HEK293 (cell line): ENCODE measurements around the gene KLHL11.
"Not testable (repeated sequence)": the region's sequence is repeated elsewhere in the genome, so short reads cannot be mapped to it uniquely, and the experiment has no call there.

Source experiments
- CTCF ChIA-PET: fragments of 350-600 bp; formaldehyde crosslinking; extraction: SDS; loops from one replicate; lab custom pipeline; 2021; ENCODE audit warnings: antibody characterized with exemption; lab: Yijun Ruan, JAX
- POLR2A ChIA-PET: fragments of 300-600 bp; formaldehyde crosslinking; extraction: SDS; loops from one replicate; lab custom pipeline; 2020; ENCODE audit warnings: antibody characterized with exemption, inconsistent platforms; lab: Yijun Ruan, JAX
- H3K27ac ChIP-seq: fragments of 200-500 bp; sonication (Bioruptor generic); 2 replicates; pipeline ENCODE4 v1.5.1; 2014; ENCODE audit warnings: low read depth, low read length, control low read depth, inconsistent platforms; ENCODE audit errors: extremely low read depth
- H3K36me3 ChIP-seq, 2 experiments: fragments of 200-500 bp in 1 of 2; sonication (Bioruptor generic) in 1 of 2; 1 replicate in 1 of 2; 2 replicates in 1 of 2; pipeline ENCODE4 v1.5.1; 2014 to 2017; ENCODE audit warnings: inconsistent platforms in 2 of 2, low read length in 2 of 2; ENCODE audit not compliant: control insufficient read depth in 2 of 2, insufficient read depth in 1 of 2
- H3K4me1 ChIP-seq: fragments of 200-500 bp; sonication (Bioruptor generic); 2 replicates; pipeline ENCODE4 v1.5.1; 2014; ENCODE audit warnings: mild to moderate bottlenecking, low read length, inconsistent platforms; ENCODE audit not compliant: control insufficient read depth, insufficient read depth
- H3K4me3 ChIP-seq: 2 replicates; pipeline ENCODE4 v1.5.1; 2011; ENCODE audit warnings: low read depth, mild to moderate bottlenecking, control low read depth, low read length, moderate library complexity
- H3K9me3 ChIP-seq: fragments of 200-500 bp; sonication (Bioruptor generic); 2 replicates; pipeline ENCODE4 v1.5.1; 2014; ENCODE audit warnings: low read depth, low read length, inconsistent platforms; ENCODE audit not compliant: control insufficient read depth, insufficient read depth
- BCL11A ChIP-seq: fragments of 450-650 bp; formaldehyde crosslinking; IDR thresholded peaks from 2 replicates; pipeline ENCODE4 v1.5.1; 2016; ENCODE audit warnings: low read depth, missing biosample characterization, missing genetic modification characterization
- HOXA7 ChIP-seq: sonication (generic); formaldehyde crosslinking; IDR thresholded peaks from 2 replicates; pipeline ENCODE4 v1.8.1; 2022; ENCODE audit warnings: missing genetic modification reagents, borderline replicate concordance
- KLF16 ChIP-seq: fragments of 450-650 bp; formaldehyde crosslinking; IDR thresholded peaks from 2 replicates; pipeline ENCODE4 v1.5.1; 2017; ENCODE audit warnings: missing biosample characterization, missing genetic modification characterization
- SCRT2 ChIP-seq: fragments of 450-650 bp; formaldehyde crosslinking; IDR thresholded peaks from 2 replicates; pipeline ENCODE4 v1.5.1; 2016; ENCODE audit warnings: missing biosample characterization, missing genetic modification characterization
- YY1 ChIP-seq: fragments of 450-650 bp; formaldehyde crosslinking; IDR thresholded peaks from 2 replicates; pipeline ENCODE4 v1.5.1; 2018; ENCODE audit warnings: missing biosample characterization, missing genetic modification characterization
- ZBTB8A ChIP-seq: fragments of 450-650 bp; formaldehyde crosslinking; IDR thresholded peaks from 2 replicates; pipeline ENCODE4 v1.5.1; 2016; ENCODE audit warnings: missing biosample characterization, missing genetic modification characterization
- ZFP3 ChIP-seq: fragments of 450-650 bp; formaldehyde crosslinking; IDR thresholded peaks from 2 replicates; pipeline ENCODE4 v1.5.1; 2016; ENCODE audit warnings: low read depth, missing biosample characterization, missing genetic modification characterization
- ZNF292 ChIP-seq: fragments of 450-650 bp; formaldehyde crosslinking; IDR thresholded peaks from 2 replicates; pipeline ENCODE4 v1.5.1; 2016; ENCODE audit warnings: low read depth, missing biosample characterization, missing genetic modification characterization, borderline replicate concordance
- ZNF404 ChIP-seq: fragments of 450-650 bp; formaldehyde crosslinking; IDR thresholded peaks from 2 replicates; pipeline ENCODE4 v1.5.1; 2017; ENCODE audit warnings: missing biosample characterization, missing genetic modification characterization
- ZNF433 ChIP-seq: fragments of 450-650 bp; formaldehyde crosslinking; IDR thresholded peaks from 2 replicates; pipeline ENCODE4 v1.5.1; 2016; ENCODE audit warnings: missing biosample characterization, missing genetic modification characterization, low read depth
- ZNF521 ChIP-seq: fragments of 450-650 bp; formaldehyde crosslinking; IDR thresholded peaks from 2 replicates; pipeline ENCODE4 v1.5.1; 2017; ENCODE audit warnings: missing biosample characterization, mild to moderate bottlenecking, missing genetic modification characterization
- ZNF610 ChIP-seq: fragments of 450-650 bp; formaldehyde crosslinking; IDR thresholded peaks from 2 replicates; pipeline ENCODE4 v1.5.1; 2016; ENCODE audit warnings: missing biosample characterization, missing genetic modification characterization, borderline replicate concordance
- ZNF629 ChIP-seq: fragments of 450-650 bp; formaldehyde crosslinking; IDR thresholded peaks from 2 replicates; pipeline ENCODE4 v1.5.1; 2017; ENCODE audit warnings: missing biosample characterization, missing genetic modification characterization
- ZNF660 ChIP-seq: fragments of 450-650 bp; IDR thresholded peaks from 2 replicates; pipeline ENCODE4 v1.5.1; 2018; ENCODE audit warnings: missing biosample characterization, mild to moderate bottlenecking, missing genetic modification characterization
- ZNF670 ChIP-seq: fragments of 450-650 bp; formaldehyde crosslinking; IDR thresholded peaks from 2 replicates; pipeline ENCODE4 v1.5.1; 2016; ENCODE audit warnings: missing biosample characterization, missing genetic modification characterization, low read depth
- ZNF701 ChIP-seq: fragments of 450-650 bp; formaldehyde crosslinking; IDR thresholded peaks from 2 replicates; pipeline ENCODE4 v1.5.1; 2016; ENCODE audit warnings: missing biosample characterization, missing genetic modification characterization
- ZNF747 ChIP-seq: fragments of 450-650 bp; formaldehyde crosslinking; IDR thresholded peaks from 2 replicates; pipeline ENCODE4 v1.5.1; 2016; ENCODE audit warnings: missing biosample characterization, missing genetic modification characterization
- ZNF76 ChIP-seq: fragments of 450-650 bp; formaldehyde crosslinking; IDR thresholded peaks from 2 replicates; pipeline ENCODE4; 2016; ENCODE audit warnings: low read depth, missing biosample characterization, missing genetic modification characterization, borderline replicate concordance
- ZNF791 ChIP-seq: fragments of 450-650 bp; formaldehyde crosslinking; IDR thresholded peaks from 2 replicates; pipeline ENCODE4 v1.5.1; 2016; ENCODE audit warnings: missing biosample characterization, missing genetic modification characterization
- ZSCAN16 ChIP-seq: fragments of 450-650 bp; formaldehyde crosslinking; IDR thresholded peaks from 2 replicates; pipeline ENCODE4 v1.5.1; 2016; ENCODE audit warnings: missing biosample characterization, missing genetic modification characterization
- ZSCAN30 ChIP-seq: fragments of 450-650 bp; IDR thresholded peaks from 2 replicates; pipeline ENCODE4 v1.5.1; 2018; ENCODE audit warnings: missing biosample characterization, mild to moderate bottlenecking, missing genetic modification characterization, moderate library complexity
- TF ChIP-seq, protein P1 (sequence below): fragments of 450-650 bp; formaldehyde crosslinking; IDR thresholded peaks from 2 replicates; pipeline ENCODE4 v1.5.0; 2017; ENCODE audit warnings: missing biosample characterization, missing genetic modification characterization, borderline replicate concordance
- TF ChIP-seq, protein P2 (sequence below): fragments of 450-650 bp; formaldehyde crosslinking; IDR thresholded peaks from 2 replicates; pipeline ENCODE4 v1.5.1; 2017; ENCODE audit warnings: missing biosample characterization, mild to moderate bottlenecking, missing genetic modification characterization, moderate library complexity
- TF ChIP-seq, protein P3 (sequence below): fragments of 450-650 bp; formaldehyde crosslinking; IDR thresholded peaks from 2 replicates; pipeline ENCODE4 v1.5.1; 2016; ENCODE audit warnings: missing biosample characterization, missing genetic modification characterization, low read depth
- TF ChIP-seq, protein P4 (sequence below): fragments of 450-650 bp; IDR thresholded peaks from 2 replicates; pipeline ENCODE4 v1.5.1; 2018; ENCODE audit warnings: missing biosample characterization, missing genetic modification characterization

Gene KLHL11

DNA sequence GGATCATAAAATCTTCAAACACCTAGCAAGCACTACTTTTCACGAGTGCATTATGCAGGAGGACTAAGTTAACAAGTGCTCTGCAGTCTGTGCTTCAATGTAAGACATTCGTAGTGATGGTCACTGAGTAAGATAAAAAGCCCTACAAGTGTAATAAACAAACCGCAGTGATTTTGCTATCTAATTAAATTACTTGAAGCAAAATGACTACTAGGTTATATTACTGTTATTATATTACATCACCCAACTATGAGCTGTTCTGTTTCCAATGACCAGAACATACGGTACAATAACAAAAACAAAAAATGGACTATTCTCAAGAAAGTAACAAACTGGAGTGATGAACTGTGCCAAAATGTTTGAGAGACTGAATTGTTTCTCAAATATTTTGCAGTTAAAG, 16.4 kb downstream of the KLHL11 start (continued):
- TF ChIP-seq ZSCAN16 (tag by site-specific recombination) (peak; percentile 75; the same call in 1 of the 2 replicates), YY1 (no peak), ZNF670 (tag by site-specific recombination) (no peak), ZNF629 (peak; percentile 69), ZNF521 (tag by site-specific recombination) (no peak), SCRT2 (tag by site-specific recombination) (peak; percentile 88), ZNF701 (no peak), KLF16 (tag by site-specific recombination) (no peak), ZNF660 (tag by site-specific recombination) (no peak), ZNF76 (tag by site-specific recombination) (no peak), BCL11A (peak; percentile 65; the same call in 1 of the 2 replicates), ZSCAN30 (tag by site-specific recombination) (peak; percentile 93), ZNF791 (tag by site-specific recombination) (no peak), ZBTB8A (tag by site-specific recombination) (no peak), ZNF610 (tag by site-specific recombination) (no peak), ZNF433 (tag by site-specific recombination) (no peak)
- TF ChIP-seq, protein P1, sequence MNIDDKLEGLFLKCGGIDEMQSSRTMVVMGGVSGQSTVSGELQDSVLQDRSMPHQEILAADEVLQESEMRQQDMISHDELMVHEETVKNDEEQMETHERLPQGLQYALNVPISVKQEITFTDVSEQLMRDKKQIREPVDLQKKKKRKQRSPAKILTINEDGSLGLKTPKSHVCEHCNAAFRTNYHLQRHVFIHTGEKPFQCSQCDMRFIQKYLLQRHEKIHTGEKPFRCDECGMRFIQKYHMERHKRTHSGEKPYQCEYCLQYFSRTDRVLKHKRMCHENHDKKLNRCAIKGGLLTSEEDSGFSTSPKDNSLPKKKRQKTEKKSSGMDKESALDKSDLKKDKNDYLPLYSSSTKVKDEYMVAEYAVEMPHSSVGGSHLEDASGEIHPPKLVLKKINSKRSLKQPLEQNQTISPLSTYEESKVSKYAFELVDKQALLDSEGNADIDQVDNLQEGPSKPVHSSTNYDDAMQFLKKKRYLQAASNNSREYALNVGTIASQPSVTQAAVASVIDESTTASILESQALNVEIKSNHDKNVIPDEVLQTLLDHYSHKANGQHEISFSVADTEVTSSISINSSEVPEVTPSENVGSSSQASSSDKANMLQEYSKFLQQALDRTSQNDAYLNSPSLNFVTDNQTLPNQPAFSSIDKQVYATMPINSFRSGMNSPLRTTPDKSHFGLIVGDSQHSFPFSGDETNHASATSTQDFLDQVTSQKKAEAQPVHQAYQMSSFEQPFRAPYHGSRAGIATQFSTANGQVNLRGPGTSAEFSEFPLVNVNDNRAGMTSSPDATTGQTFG (tag by site-specific recombination), result no peak
- TF ChIP-seq, protein P2, sequence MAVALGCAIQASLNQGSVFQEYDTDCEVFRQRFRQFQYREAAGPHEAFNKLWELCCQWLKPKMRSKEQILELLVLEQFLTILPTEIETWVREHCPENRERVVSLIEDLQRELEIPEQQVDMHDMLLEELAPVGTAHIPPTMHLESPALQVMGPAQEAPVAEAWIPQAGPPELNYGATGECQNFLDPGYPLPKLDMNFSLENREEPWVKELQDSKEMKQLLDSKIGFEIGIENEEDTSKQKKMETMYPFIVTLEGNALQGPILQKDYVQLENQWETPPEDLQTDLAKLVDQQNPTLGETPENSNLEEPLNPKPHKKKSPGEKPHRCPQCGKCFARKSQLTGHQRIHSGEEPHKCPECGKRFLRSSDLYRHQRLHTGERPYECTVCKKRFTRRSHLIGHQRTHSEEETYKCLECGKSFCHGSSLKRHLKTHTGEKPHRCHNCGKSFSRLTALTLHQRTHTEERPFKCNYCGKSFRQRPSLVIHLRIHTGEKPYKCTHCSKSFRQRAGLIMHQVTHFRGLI, result peak; percentile 87
- TF ChIP-seq, protein P3, sequence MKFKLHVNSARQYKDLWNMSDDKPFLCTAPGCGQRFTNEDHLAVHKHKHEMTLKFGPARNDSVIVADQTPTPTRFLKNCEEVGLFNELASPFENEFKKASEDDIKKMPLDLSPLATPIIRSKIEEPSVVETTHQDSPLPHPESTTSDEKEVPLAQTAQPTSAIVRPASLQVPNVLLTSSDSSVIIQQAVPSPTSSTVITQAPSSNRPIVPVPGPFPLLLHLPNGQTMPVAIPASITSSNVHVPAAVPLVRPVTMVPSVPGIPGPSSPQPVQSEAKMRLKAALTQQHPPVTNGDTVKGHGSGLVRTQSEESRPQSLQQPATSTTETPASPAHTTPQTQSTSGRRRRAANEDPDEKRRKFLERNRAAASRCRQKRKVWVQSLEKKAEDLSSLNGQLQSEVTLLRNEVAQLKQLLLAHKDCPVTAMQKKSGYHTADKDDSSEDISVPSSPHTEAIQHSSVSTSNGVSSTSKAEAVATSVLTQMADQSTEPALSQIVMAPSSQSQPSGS, result peak; percentile 61

DNA sequence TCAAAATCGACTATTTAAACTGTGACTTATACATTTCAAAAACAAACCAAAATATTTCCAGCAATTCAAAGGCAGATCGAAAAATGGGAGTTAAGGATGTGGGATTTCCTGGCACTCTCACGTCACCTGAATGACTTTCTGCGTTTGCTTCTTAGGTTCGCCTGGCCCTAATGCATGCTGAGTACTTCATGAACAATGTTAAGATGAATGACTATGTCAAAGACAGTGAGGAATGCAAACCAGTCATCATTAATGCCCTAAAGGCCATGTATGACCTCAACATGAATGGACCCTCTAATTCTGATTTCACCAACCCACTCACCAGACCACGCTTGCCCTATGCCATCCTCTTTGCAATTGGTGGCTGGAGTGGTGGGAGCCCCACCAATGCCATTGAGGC, 20.3 kb downstream of the KLHL11 start:
- Histone ChIP-seq H3K4me1 (peaks cover 19% of the 10 kb centered on the region), H3K4me3 (no peak overlapping the region), H3K36me3 (no peaks in the 10 kb centered on the region; a peak in 1 of 3 replicates), H3K9me3 (no peaks in the 10 kb centered on the region), H3K27ac (no peak overlapping the region)
- ChIA-PET CTCF (no interaction called here), POLR2A (no interaction called here)
- TF ChIP-seq, protein P4, sequence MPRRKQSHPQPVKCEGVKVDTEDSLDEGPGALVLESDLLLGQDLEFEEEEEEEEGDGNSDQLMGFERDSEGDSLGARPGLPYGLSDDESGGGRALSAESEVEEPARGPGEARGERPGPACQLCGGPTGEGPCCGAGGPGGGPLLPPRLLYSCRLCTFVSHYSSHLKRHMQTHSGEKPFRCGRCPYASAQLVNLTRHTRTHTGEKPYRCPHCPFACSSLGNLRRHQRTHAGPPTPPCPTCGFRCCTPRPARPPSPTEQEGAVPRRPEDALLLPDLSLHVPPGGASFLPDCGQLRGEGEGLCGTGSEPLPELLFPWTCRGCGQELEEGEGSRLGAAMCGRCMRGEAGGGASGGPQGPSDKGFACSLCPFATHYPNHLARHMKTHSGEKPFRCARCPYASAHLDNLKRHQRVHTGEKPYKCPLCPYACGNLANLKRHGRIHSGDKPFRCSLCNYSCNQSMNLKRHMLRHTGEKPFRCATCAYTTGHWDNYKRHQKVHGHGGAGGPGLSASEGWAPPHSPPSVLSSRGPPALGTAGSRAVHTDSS (tag by site-specific recombination), result no peak
- TF ChIP-seq ZNF404 (no peak), ZNF292 (tag by site-specific recombination) (no peak), ZFP3 (tag by site-specific recombination) (no peak), HOXA7 (CRISPR knock-in tag) (no peak), ZNF747 (tag by site-specific recombination) (no peak)

DNA sequence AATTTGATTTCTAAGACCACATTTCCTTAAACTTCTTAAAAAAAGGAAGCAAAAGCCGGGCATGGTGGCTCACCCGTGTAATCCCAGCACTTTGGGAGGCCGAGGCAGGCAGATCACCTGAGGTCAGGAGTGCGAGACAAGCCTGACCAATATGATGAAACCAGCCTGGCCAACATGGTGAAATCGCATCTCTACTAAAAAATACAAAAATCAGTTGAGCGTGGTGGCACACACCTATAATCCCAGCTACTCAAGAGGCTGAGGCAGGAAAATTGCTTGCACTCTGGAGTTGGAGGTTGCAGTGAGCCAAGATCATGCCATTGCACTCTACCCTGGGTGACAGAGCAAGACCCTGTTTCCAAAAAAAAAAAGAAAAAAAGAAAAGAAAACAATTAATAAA, 24.4 kb downstream of the KLHL11 start:
- not testable (repeated sequence) for H3K36me3 ChIP-seq, H3K4me1 ChIP-seq, H3K27ac ChIP-seq, H3K4me3 ChIP-seq, H3K9me3 ChIP-seq
- CTCF ChIA-PET, result interaction anchor here (0.6 to 1.5 kb wide), 2 partner anchors 9 to 123 kb away, joined by 3 read pairs; no protein-coding TSS in a partner anchor
- POLR2A ChIA-PET, result interaction anchor here (0.6 kb wide), 1 partner anchor 23 kb away, joined by 3 read pairs; no protein-coding TSS in a partner anchor
